ENCODE data around the gene NES. TPM values are rescaled to one million over a fixed set of nuclear protein-coding genes. Genes with fewer than 3 reads are reported as not detected.

The NES gene
- total RNA-seq, 2 donors from 2014 or later: 65.8 to 103 TPM

- TF ChIP-seq, protein P1, sequence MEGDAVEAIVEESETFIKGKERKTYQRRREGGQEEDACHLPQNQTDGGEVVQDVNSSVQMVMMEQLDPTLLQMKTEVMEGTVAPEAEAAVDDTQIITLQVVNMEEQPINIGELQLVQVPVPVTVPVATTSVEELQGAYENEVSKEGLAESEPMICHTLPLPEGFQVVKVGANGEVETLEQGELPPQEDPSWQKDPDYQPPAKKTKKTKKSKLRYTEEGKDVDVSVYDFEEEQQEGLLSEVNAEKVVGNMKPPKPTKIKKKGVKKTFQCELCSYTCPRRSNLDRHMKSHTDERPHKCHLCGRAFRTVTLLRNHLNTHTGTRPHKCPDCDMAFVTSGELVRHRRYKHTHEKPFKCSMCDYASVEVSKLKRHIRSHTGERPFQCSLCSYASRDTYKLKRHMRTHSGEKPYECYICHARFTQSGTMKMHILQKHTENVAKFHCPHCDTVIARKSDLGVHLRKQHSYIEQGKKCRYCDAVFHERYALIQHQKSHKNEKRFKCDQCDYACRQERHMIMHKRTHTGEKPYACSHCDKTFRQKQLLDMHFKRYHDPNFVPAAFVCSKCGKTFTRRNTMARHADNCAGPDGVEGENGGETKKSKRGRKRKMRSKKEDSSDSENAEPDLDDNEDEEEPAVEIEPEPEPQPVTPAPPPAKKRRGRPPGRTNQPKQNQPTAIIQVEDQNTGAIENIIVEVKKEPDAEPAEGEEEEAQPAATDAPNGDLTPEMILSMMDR (conservative IDR thresholded peaks at IDR 0.05): peak; percentile 72
- H3K36me3 Mint-ChIP-seq (ENCODE audit: low read depth): no peaks in the 10 kb centered on the region
- peak overlapping the region; percentile 64 for H3K4me3 ChIP-seq (ENCODE audit: low read length)
- 2 to 3% methylated on average over 33 to 87 of the region's 87 CpGs for WGBS, 2 experiments (ENCODE audit: insufficient coverage in 1 of 2, insufficient read length in 1 of 2)
- no peaks in the 10 kb centered on the region for H3K9me3 Mint-ChIP-seq
- peak overlapping the region; percentile 42 for H3K4me3 Mint-ChIP-seq
- H3K4me1 ChIP-seq (ENCODE audit: control insufficient read depth, insufficient read depth, low read length): no peaks in the 10 kb centered on the region
- no peak overlapping the region for H3K27ac ChIP-seq (ENCODE audit: low read depth, low read length)
- H3K27ac Mint-ChIP-seq: no peak overlapping the region
- H3K9ac ChIP-seq (ENCODE audit: extremely low read depth, low read length, poor library complexity, severe bottlenecking): no peak overlapping the region
- peaks cover 92% of the 10 kb centered on the region for H3K27me3 Mint-ChIP-seq (ENCODE audit: insufficient read depth)
- DNase-seq: peak; percentile 94
- H3K27me3 ChIP-seq (ENCODE audit: control insufficient read depth, insufficient read depth, low read length, poor library complexity, severe bottlenecking): peaks cover 79% of the 10 kb centered on the region
- H3K36me3 ChIP-seq (ENCODE audit: control insufficient read depth, insufficient read depth, low read length): no peaks in the 10 kb centered on the region
- no peaks in the 10 kb centered on the region for H3K9me3 ChIP-seq (ENCODE audit: control insufficient read depth, low read length)
- peaks cover 6% of the 10 kb centered on the region for H3K4me1 Mint-ChIP-seq
Measured at GRCh38 chr1:156623946-156624813, 53.0 kb downstream of the NES start.

- Histone ChIP-seq H3K27me3 (ENCODE audit: control insufficient read depth, insufficient read depth, low read length, poor library complexity, severe bottlenecking) (peaks cover 79% of the 10 kb centered on the region), H3K36me3 (ENCODE audit: control insufficient read depth, insufficient read depth, low read length) (no peaks in the 10 kb centered on the region), H3K4me3 (ENCODE audit: low read length) (no peak overlapping the region), H3K27ac (ENCODE audit: low read depth, low read length) (no peak overlapping the region), H3K9ac (ENCODE audit: extremely low read depth, low read length, poor library complexity, severe bottlenecking) (no peak overlapping the region), H3K4me1 (ENCODE audit: control insufficient read depth, insufficient read depth, low read length) (no peaks in the 10 kb centered on the region), H3K9me3 (ENCODE audit: control insufficient read depth, low read length) (no peaks in the 10 kb centered on the region)
- no peaks in the 10 kb centered on the region for H3K9me3 Mint-ChIP-seq
- no peak overlapping the region for H3K27ac Mint-ChIP-seq
- no peaks in the 10 kb centered on the region for H3K36me3 Mint-ChIP-seq (ENCODE audit: low read depth)
- H3K4me3 Mint-ChIP-seq: no peak overlapping the region
- 78 to 90% methylated on average over 5 of the region's 6 CpGs for WGBS, 2 experiments (ENCODE audit: insufficient coverage in 1 of 2, insufficient read length in 1 of 2)
- no peak for DNase-seq
- peaks cover 85% of the 10 kb centered on the region for H3K27me3 Mint-ChIP-seq (ENCODE audit: insufficient read depth)
- peaks cover 6% of the 10 kb centered on the region for H3K4me1 Mint-ChIP-seq
- TF ChIP-seq, protein P1 (conservative IDR thresholded peaks at IDR 0.05): no peak
Measured at GRCh38 chr1:156622581-156623297, 54.5 kb downstream of the NES start.

DNA sequence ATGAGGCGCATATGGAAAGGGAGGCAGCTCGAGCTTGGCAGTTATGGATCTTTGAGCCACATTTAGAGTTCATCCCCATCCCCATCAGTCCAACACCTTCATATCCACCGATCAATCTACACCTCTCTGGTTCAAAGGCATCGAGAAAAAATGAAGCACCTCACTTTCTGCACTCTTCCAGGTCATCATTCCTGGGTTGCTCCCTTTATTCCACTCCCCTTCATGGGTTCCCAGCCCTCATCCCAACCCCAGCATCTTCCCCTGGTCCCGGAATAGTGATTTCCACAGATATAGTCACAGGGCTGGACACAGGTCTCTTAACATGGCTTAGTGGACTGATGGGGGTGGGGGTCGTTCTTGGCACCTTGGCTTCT, 57.6 kb downstream of the NES start:
- H3K27ac Mint-ChIP-seq: no peak overlapping the region
- H3K4me3 Mint-ChIP-seq: no peak overlapping the region

More for the DNA sequence above, 57.6 kb downstream of the NES start:
- TF ChIP-seq, protein P1 (conservative IDR thresholded peaks at IDR 0.05): no peak
- Histone ChIP-seq H3K27me3 (ENCODE audit: control insufficient read depth, insufficient read depth, low read length, poor library complexity, severe bottlenecking) (peaks cover 52% of the 10 kb centered on the region), H3K27ac (ENCODE audit: low read depth, low read length) (no peak overlapping the region), H3K4me3 (ENCODE audit: low read length) (no peak overlapping the region), H3K36me3 (ENCODE audit: control insufficient read depth, insufficient read depth, low read length) (no peaks in the 10 kb centered on the region), H3K4me1 (ENCODE audit: control insufficient read depth, insufficient read depth, low read length) (no peaks in the 10 kb centered on the region), H3K9ac (ENCODE audit: extremely low read depth, low read length, poor library complexity, severe bottlenecking) (no peak overlapping the region), H3K9me3 (ENCODE audit: control insufficient read depth, low read length) (no peaks in the 10 kb centered on the region)
- H3K4me1 Mint-ChIP-seq: peaks cover 6% of the 10 kb centered on the region
- H3K27me3 Mint-ChIP-seq (ENCODE audit: insufficient read depth): peaks cover 67% of the 10 kb centered on the region
- H3K9me3 Mint-ChIP-seq: no peaks in the 10 kb centered on the region
- 28 to 47% methylated on average over 4 to 5 of the region's 6 CpGs for WGBS, 2 experiments (ENCODE audit: insufficient coverage in 1 of 2, insufficient read length in 1 of 2)
- H3K36me3 Mint-ChIP-seq (ENCODE audit: low read depth): no peaks in the 10 kb centered on the region
- no peak for DNase-seq

All from endodermal cell (in vitro differentiated cells).